Brain microvascular endothelial cell (primary cell): ENCODE results near the gene PDE6D.

Experiments used
- DNase-seq: peaks from one replicate; pipeline ENCODE4 v3.0.0-alpha.2; 2020
- H3K27ac ChIP-seq: fragments of 250-450 bp; sonication (Bioruptor Pico); 2 replicates; pipeline ENCODE4 v1.5.1; 2020; ENCODE audit warnings: mild to moderate bottlenecking, moderate library complexity
- H3K27me3 ChIP-seq: fragments of 250-450 bp; sonication (Bioruptor Pico); replicated peaks from 2 replicates; pipeline ENCODE4 v1.5.1; 2020; ENCODE audit warnings: mild to moderate bottlenecking
- H3K36me3 ChIP-seq: fragments of 250-450 bp; sonication (Bioruptor Pico); replicated peaks from 2 replicates; pipeline ENCODE4 v1.5.1; 2020; ENCODE audit warnings: mild to moderate bottlenecking
- H3K4me3 ChIP-seq: 2 replicates; pipeline ENCODE4 v1.5.1; 2011; ENCODE audit warnings: low read depth, mild to moderate bottlenecking, control low read depth, low read length, moderate library complexity
- CTCF ChIP-seq: IDR thresholded peaks from 2 replicates; pipeline ENCODE4 v1.5.1; 2011; ENCODE audit warnings: low read depth, mild to moderate bottlenecking, moderate library complexity, low read length, control low read depth, inconsistent platforms; ENCODE audit errors: missing control alignments
- in situ Hi-C: cut with HindIII; loops from 2 replicates; pipeline ENCODE4 v1.10.0; 2017; ENCODE audit warnings: low sequenced_read_pairs, low pct_ligation_motif_present

PDE6D gene

GRCh38 chr2:231794383-231794782 lies 13.3 kb upstream of the PDE6D start:
- Histone ChIP-seq H3K4me3 (no peak overlapping the region), H3K27me3 (no peaks in the 10 kb centered on the region), H3K27ac (no peak overlapping the region), H3K36me3 (peaks cover 33% of the 10 kb centered on the region)
- no peak for TF ChIP-seq CTCF
- no peak for DNase-seq
- in situ Hi-C loops, result no loop called here

- Histone ChIP-seq H3K4me3 (no peak overlapping the region), H3K27me3 (no peaks in the 10 kb centered on the region), H3K27ac (no peak overlapping the region), H3K36me3 (peaks cover 23% of the 10 kb centered on the region)
- TF ChIP-seq CTCF, result no peak
- DNase-seq, result no peak
- in situ Hi-C loops, result no loop called here
These were observed 10.0 kb upstream of the PDE6D start for GRCh38 chr2:231791107-231791506.

- Histone ChIP-seq H3K4me3 (peak overlapping the region; percentile 95), H3K27me3 (no peaks in the 10 kb centered on the region), H3K36me3 (peaks cover 13% of the 10 kb centered on the region), H3K27ac (no peak overlapping the region)
- no peak for DNase-seq
- in situ Hi-C loops, result no loop called here
- no peak for TF ChIP-seq CTCF
These were observed 5.8 kb upstream of the PDE6D start for GRCh38 chr2:231786917-231787292.

- Histone ChIP-seq H3K27me3 (no peaks in the 10 kb centered on the region), H3K36me3 (peaks cover 11% of the 10 kb centered on the region), H3K4me3 (peak within 1 kb of the TSS; percentile 95), H3K27ac (peak within 1 kb of the TSS; percentile 26)
- DNase-seq, result peak; percentile 60
- peak; percentile 68 for TF ChIP-seq CTCF
- in situ Hi-C loops, result no loop called here
These were observed 5.3 kb upstream of the PDE6D start, which contains the start of gene COPS7B for GRCh38 chr2:231786177-231786916. TSS of gene COPS7B (plus strand) at chr2:231786445. CDS start at chr2:231788571, 2,126 bp downstream.

- Histone ChIP-seq H3K27ac (peak overlapping the region; percentile 26), H3K36me3 (peaks cover 9% of the 10 kb centered on the region), H3K27me3 (no peaks in the 10 kb centered on the region), H3K4me3 (peak overlapping the region; percentile 95)
- in situ Hi-C loops, result no loop called here
- DNase-seq, result no peak
- no peak for TF ChIP-seq CTCF
These were observed 4.7 kb upstream of the PDE6D start for GRCh38 chr2:231785822-231786176.

- H3K4me3 ChIP-seq, result no peak overlapping the region
- TF ChIP-seq CTCF, result no peak
- no peak overlapping the region for H3K27ac ChIP-seq
These were observed 4.3 kb upstream of the PDE6D start for GRCh38 chr2:231785413-231785812.

More at GRCh38 chr2:231785413-231785812, 4.3 kb upstream of the PDE6D start:
- no peaks in the 10 kb centered on the region for H3K27me3 ChIP-seq
- peaks cover 9% of the 10 kb centered on the region for H3K36me3 ChIP-seq
- in situ Hi-C loops, result no loop called here
- no peak for DNase-seq
